Lower leg skin (tissue), 3 donors: ENCODE results near the gene GPR157.

Experiments
- CTCF ChIP-seq, 3 donors: fragments of 450-650 bp; IDR thresholded peaks; one replicate each; pipeline ENCODE4 v1.5.1; 2016; ENCODE audit warnings: antibody characterized with exemption in 3 of 3, mild to moderate bottlenecking in 3 of 3, moderate library complexity in 2 of 3
- POLR2A ChIP-seq, 2 donors: fragments of 450-650 bp; IDR thresholded peaks; one replicate each; pipeline ENCODE4 v1.6.1; 2016 to 2017; ENCODE audit warnings: antibody characterized with exemption in 2 of 2, mild to moderate bottlenecking in 1 of 2, moderate library complexity in 1 of 2

- no peak for TF ChIP-seq POLR2A (IDR thresholded peaks at IDR 0.05)
- no peak for TF ChIP-seq CTCF (IDR thresholded peaks at IDR 0.05)
These were observed 37.7 kb upstream of the GPR157 start for GRCh38 chr1:9166289-9167235.
